ENCODE measurements around the gene CSNK2A2. TPM values are rescaled to one million over a fixed set of nuclear protein-coding genes. Genes with fewer than 3 reads are reported as not detected.

The CSNK2A2 gene
- total and polyA plus RNA-seq, 2 of the 8 experiments (the other 6 are each of a cell fraction or from before 2014, with no cell fraction given) = 37.9 to 128 TPM

GRCh38 chr16:58157239-58157638 is 40.7 kb downstream of the CSNK2A2 start:
- H3K4me3 ChIP-seq (ENCODE audit: extremely low read depth in 1 of 4, insufficient read depth in 2 of 4, low read depth in 3 of 4, low read length in 4 of 4) = no peak overlapping the region
- no peaks in the 10 kb centered on the region for H3K79me1 ChIP-seq (ENCODE audit: low read depth, low read length)
- no peaks in the 10 kb centered on the region for H3K79me2 ChIP-seq (ENCODE audit: control insufficient read depth in 1 of 2, insufficient read depth in 2 of 2, low read length in 2 of 2)
- H3K18ac ChIP-seq (ENCODE audit: extremely low read depth, low read length) = no peak overlapping the region
- H4K5ac ChIP-seq (ENCODE audit: insufficient read length, low read depth, low read length) = no peak overlapping the region
- no peak overlapping the region for H3K4ac ChIP-seq (replicated peaks; ENCODE audit: insufficient read length, low read depth, low read length)
- peaks cover 7 to 14% (median 11%) of the 10 kb centered on the region in 4 experiments; a peak in 6 of 8 replicates for H3K36me3 ChIP-seq (ENCODE audit: control insufficient read depth in 2 of 4, insufficient read depth in 4 of 4, low read length in 3 of 4)
- no peak overlapping the region for H3K56ac ChIP-seq (replicated peaks; ENCODE audit: insufficient read length, low read depth, low read length)
- WGBS, 2 experiments (ENCODE audit: extremely low coverage in 1 of 2, insufficient coverage in 1 of 2, insufficient read length in 1 of 2, insufficient replicate concordance in 2 of 2, low coverage in 1 of 2, low lambda C conversion rate in 2 of 2, missing lambda C conversion rate in 1 of 2) = 88% methylated on average over 2 of the region's 2 CpGs; no CpG with 5 or more reads in 1 of the 2 experiments
- no peak overlapping the region for H2AK5ac ChIP-seq (ENCODE audit: low read depth, low read length)
- no peak overlapping the region for H4K91ac ChIP-seq (replicated peaks; ENCODE audit: insufficient read length, low read length)
- CTCF ChIA-PET (ENCODE audit: partially characterized antibody) = interaction anchor here (0.7 kb wide), 1 partner anchor 1288 kb away, joined by 3 read pairs; no protein-coding TSS in a partner anchor
- H4K20me1 ChIP-seq (replicated peaks in 1 of 2; ENCODE audit: control insufficient read depth in 1 of 2, insufficient read depth in 2 of 2, low read length in 2 of 2) = peaks cover 0 to 2% of the 10 kb centered on the region in 2 experiments
- H2AFZ ChIP-seq (ENCODE audit: low read length) = no peak overlapping the region
- POLR2A ChIA-PET (ENCODE audit: partially characterized antibody) = interaction anchor here (0.6 to 2.2 kb wide), 9 partner anchors 8 to 596 kb away, joined by 3 to 6 read pairs (median 4); partner anchors contain the start of gene CFAP20
- no peak overlapping the region for H3K23ac ChIP-seq (ENCODE audit: insufficient read length)
- no peaks in the 10 kb centered on the region for H3K23me2 ChIP-seq (ENCODE audit: low read depth, low read length)
- H2BK12ac ChIP-seq (ENCODE audit: low read depth, low read length) = no peak overlapping the region
- no peak overlapping the region for H4K8ac ChIP-seq (ENCODE audit: extremely low read depth, insufficient read depth, low read length)
- H3K14ac ChIP-seq (ENCODE audit: insufficient read length) = no peak overlapping the region
- no peak overlapping the region for H3K4me2 ChIP-seq (ENCODE audit: insufficient read depth in 1 of 2, low read depth in 2 of 2, low read length in 2 of 2)
- no peak for TF ChIP-seq SRF (IDR thresholded peaks at IDR 0.05; ENCODE audit: low read depth, low read length)
- TF ChIP-seq EGR1 (IDR thresholded peaks at IDR 0.05; ENCODE audit: borderline replicate concordance, low read depth, low read length) = no peak
- TF ChIP-seq RXRA (IDR thresholded peaks at IDR 0.05; ENCODE audit: insufficient read depth, low read depth, low read length) = no peak
- no peak for TF ChIP-seq KDM4A (IDR thresholded peaks at IDR 0.05; ENCODE audit: low read depth, low read length, severe bottlenecking)
- TF ChIP-seq SAP30 (IDR thresholded peaks at IDR 0.05; ENCODE audit: insufficient read depth, insufficient replicate concordance, low read length) = no peak
- TF ChIP-seq POLR2AphosphoS5 (IDR thresholded peaks at IDR 0.05; ENCODE audit: low read depth, low read length) = no peak
- no peak for TF ChIP-seq NRF1 (IDR thresholded peaks at IDR 0.05; ENCODE audit: low read depth, low read length)
- TF ChIP-seq ATF3 (IDR thresholded peaks at IDR 0.05; ENCODE audit: insufficient read depth, low read depth, low read length) = no peak
- no peak for TF ChIP-seq KDM5A (IDR thresholded peaks at IDR 0.05; ENCODE audit: low read length)
- no peak for TF ChIP-seq SP2 (IDR thresholded peaks at IDR 0.05; ENCODE audit: low read length)
- DNase-seq (ENCODE audit: low read depth in 1 of 2, low spot score in 2 of 2) = no peak
- no peak overlapping the region for H2BK5ac ChIP-seq (ENCODE audit: low read depth, low read length)
- H2BK120ac ChIP-seq (replicated peaks; ENCODE audit: low read depth, low read length) = no peak overlapping the region
- no peaks in the 10 kb centered on the region; a peak in 1 of 7 replicates for H3K4me1 ChIP-seq (replicated peaks in 1 of 4; ENCODE audit: control insufficient read depth in 3 of 4, insufficient read depth in 4 of 4, low read length in 3 of 4)
- no peaks in the 10 kb centered on the region for H3K9me3 ChIP-seq (ENCODE audit: insufficient read depth in 2 of 2, low read depth in 1 of 2, low read length in 1 of 2)
- no peak overlapping the region for H3K9ac ChIP-seq (replicated peaks in 1 of 4; ENCODE audit: extremely low read depth in 1 of 4, low read depth in 3 of 4, low read length in 3 of 4)
- no peak overlapping the region for H2BK15ac ChIP-seq (ENCODE audit: low read length)
- FAIRE-seq = no peak
- H3K27ac ChIP-seq (ENCODE audit: low read depth, low read length) = no peak overlapping the region
- H2BK20ac ChIP-seq (ENCODE audit: low read length) = no peak overlapping the region
- H3K27me3 ChIP-seq (replicated peaks in 1 of 4; ENCODE audit: control insufficient read depth in 3 of 4, extremely low read depth in 1 of 4, insufficient read depth in 3 of 4, low read length in 3 of 4) = no peaks in the 10 kb centered on the region

All from H1 (cell line).